Hepatocyte (in vitro differentiated cells): ENCODE data around the gene CPEB1.

Experiments used
- CTCF ChIP-seq: fragments of 200-600 bp; sonication (generic); IDR thresholded peaks from 2 replicates; pipeline ENCODE4 v1.5.1; 2016; ENCODE audit warnings: antibody characterized with exemption, mild to moderate bottlenecking; ENCODE audit not compliant: poor library complexity
- EZH2 ChIP-seq: fragments of 200-600 bp; sonication (generic); IDR thresholded peaks from 2 replicates; pipeline ENCODE4 v1.6.1; 2016; ENCODE audit warnings: antibody characterized with exemption, mild to moderate bottlenecking, borderline replicate concordance
- EZH2phosphoT487 ChIP-seq: fragments of 200-600 bp; sonication (generic); IDR thresholded peaks from one replicate; pipeline ENCODE4 v1.6.1; 2018; ENCODE audit warnings: antibody characterized with exemption, mild to moderate bottlenecking, low read depth, moderate library complexity; ENCODE audit not compliant: unreplicated experiment, severe bottlenecking

- no peak for TF ChIP-seq EZH2
- TF ChIP-seq CTCF, result no peak
- TF ChIP-seq EZH2phosphoT487, result no peak
Measured at GRCh38 chr15:82545478-82545877, 101.7 kb downstream of the CPEB1 start.
